ENCODE measurements around the gene F8. TPM values are rescaled to one million over a fixed set of nuclear protein-coding genes. Genes with fewer than 3 reads are reported as not detected.

Gene F8
- total RNA-seq, 1 donor from 2014 or later = 3.5 TPM

DNA sequence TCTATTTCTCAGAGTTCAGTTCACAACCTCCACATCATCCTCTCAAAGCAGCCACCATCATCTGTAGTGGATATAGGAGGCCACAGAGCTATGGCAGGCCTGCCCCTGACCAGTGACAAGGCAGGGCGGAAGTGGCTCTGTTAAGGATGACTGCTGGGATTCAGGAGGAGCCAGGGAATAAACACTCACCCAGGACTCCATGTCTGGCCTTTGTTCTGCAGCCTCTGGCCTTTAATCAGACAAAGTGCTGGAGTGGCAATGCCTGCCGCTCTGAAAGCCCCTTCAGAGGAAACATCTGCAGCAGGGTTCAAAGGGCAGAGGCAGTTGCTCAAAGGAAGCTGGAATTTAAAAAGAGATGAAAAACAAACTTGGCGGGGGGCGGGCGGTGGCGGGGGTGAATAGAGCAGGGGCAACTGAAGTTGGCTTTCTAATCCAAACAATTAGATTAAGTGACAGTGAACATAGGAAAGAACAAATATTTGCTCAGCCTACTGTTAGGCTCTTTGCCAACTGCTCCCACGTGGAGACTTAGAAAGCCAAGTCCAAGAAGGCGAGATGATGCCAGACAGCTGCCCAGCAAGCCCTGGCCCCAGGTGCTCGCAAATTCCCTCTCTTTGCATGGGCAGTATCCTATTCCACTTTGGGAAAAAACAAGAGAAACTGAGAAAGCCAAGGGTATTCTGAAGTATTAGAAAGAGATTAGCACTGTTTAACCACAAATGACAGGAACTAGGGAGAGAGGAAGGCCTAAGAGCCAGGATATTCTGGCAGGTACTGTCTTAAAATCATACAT is 222.8 kb downstream of the F8 start:
- no peaks in the 10 kb centered on the region for H3K36me3 Mint-ChIP-seq (ENCODE audit: low read depth)
- H3K4me3 Mint-ChIP-seq (ENCODE audit: unreplicated experiment) = no peak overlapping the region
- H3K27ac Mint-ChIP-seq (ENCODE audit: unreplicated experiment) = peak overlapping the region; percentile 85
- peaks cover 10% of the 10 kb centered on the region for H3K9me3 Mint-ChIP-seq (ENCODE audit: low read depth)
- H3K27me3 Mint-ChIP-seq (ENCODE audit: low read depth) = no peaks in the 10 kb centered on the region
- TF ChIP-seq, protein P1, sequence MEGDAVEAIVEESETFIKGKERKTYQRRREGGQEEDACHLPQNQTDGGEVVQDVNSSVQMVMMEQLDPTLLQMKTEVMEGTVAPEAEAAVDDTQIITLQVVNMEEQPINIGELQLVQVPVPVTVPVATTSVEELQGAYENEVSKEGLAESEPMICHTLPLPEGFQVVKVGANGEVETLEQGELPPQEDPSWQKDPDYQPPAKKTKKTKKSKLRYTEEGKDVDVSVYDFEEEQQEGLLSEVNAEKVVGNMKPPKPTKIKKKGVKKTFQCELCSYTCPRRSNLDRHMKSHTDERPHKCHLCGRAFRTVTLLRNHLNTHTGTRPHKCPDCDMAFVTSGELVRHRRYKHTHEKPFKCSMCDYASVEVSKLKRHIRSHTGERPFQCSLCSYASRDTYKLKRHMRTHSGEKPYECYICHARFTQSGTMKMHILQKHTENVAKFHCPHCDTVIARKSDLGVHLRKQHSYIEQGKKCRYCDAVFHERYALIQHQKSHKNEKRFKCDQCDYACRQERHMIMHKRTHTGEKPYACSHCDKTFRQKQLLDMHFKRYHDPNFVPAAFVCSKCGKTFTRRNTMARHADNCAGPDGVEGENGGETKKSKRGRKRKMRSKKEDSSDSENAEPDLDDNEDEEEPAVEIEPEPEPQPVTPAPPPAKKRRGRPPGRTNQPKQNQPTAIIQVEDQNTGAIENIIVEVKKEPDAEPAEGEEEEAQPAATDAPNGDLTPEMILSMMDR (IDR thresholded peaks at IDR 0.05) = no peak
- DNase-seq (ENCODE audit: low spot score) = no peak
- H3K4me1 Mint-ChIP-seq (ENCODE audit: low read depth) = peaks cover 34% of the 10 kb centered on the region

DNA sequence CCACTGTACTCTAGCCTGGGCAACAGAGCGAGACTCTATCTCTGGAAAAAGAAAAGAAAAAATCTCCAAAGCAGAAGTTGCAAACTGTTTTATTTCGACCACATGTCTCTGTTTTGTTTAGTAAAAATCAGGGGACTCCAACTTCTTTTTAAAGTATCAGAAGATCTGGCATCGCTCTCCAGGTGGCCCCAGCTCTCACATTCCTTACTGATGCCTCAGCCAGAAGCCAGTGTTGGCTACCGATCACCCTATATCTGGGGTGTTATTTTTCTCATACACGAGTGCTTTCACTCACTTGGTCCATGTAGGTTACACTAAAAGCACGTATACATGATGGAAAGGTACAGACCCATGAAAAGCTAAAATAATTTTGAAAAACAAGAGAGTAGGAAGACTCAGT is 225.5 kb downstream of the F8 start:
- Mint-ChIP-seq H3K27ac (ENCODE audit: unreplicated experiment) (no peak overlapping the region), H3K9me3 (ENCODE audit: low read depth) (peaks cover 13% of the 10 kb centered on the region), H3K27me3 (ENCODE audit: low read depth) (no peaks in the 10 kb centered on the region), H3K4me1 (ENCODE audit: low read depth) (peaks cover 27% of the 10 kb centered on the region), H3K4me3 (ENCODE audit: unreplicated experiment) (no peak overlapping the region), H3K36me3 (ENCODE audit: low read depth) (no peaks in the 10 kb centered on the region)
- TF ChIP-seq, protein P1 (IDR thresholded peaks at IDR 0.05) = no peak
- no peak for DNase-seq (ENCODE audit: low spot score)

DNA sequence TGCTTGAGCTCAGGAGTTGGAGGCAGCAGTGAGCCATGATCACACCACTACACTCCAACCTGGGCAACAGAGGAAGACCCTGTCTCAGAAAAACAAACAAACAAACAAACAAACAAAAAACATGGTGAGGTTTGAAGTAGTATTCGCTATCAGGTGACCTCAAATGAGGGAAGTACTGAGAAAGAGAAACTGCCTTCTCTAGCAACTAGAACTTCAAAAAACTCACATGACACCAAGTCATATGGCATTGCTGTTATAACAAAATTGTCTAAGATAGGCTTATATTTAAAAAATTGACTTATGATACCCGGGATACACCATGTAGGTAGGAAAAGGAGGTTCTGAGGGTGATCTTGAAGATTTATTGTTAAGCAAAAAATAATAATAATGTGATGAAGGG is 227.5 kb downstream of the F8 start:
- Mint-ChIP-seq H3K36me3 (ENCODE audit: low read depth) (no peaks in the 10 kb centered on the region), H3K27me3 (ENCODE audit: low read depth) (no peaks in the 10 kb centered on the region), H3K4me3 (ENCODE audit: unreplicated experiment) (no peak overlapping the region), H3K27ac (ENCODE audit: unreplicated experiment) (no peak overlapping the region), H3K4me1 (ENCODE audit: low read depth) (peaks cover 24% of the 10 kb centered on the region), H3K9me3 (ENCODE audit: low read depth) (peaks cover 23% of the 10 kb centered on the region)
- TF ChIP-seq, protein P1 (IDR thresholded peaks at IDR 0.05) = no peak
- DNase-seq (ENCODE audit: low spot score) = no peak

DNA sequence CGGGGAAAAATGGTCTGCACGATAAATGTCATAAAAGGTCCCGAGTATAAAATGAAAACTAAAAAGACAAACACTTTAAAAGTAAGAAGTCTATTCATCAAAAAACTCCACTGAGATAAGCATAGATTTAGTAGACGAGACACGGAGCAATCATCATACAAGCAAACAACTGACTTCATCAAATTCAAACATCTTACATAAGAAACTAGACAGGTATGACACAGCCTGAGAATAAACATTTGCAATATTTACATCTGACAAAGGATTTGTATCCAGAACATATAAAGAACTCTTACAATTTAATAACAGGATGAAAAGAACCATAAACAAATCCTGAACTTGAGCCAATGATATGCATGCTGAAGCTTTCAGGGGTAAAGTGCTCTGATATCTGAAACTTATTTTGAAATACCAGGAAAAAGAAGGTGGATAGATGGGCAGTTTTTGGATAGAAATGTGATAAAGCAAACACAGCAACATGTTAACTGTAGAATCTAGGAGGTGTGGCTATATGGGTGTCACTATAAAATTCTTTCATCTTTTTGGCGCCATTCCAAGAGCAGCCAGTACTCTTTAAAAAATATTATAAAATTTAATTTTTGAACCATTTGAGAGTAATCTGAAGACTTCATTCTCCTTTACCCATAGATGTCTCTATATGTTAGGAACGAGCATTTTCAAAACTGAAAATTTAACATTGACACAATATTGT is 229.3 kb downstream of the F8 start:
- Mint-ChIP-seq H3K27me3 (ENCODE audit: low read depth) (no peaks in the 10 kb centered on the region), H3K27ac (ENCODE audit: unreplicated experiment) (no peak overlapping the region), H3K36me3 (ENCODE audit: low read depth) (no peaks in the 10 kb centered on the region), H3K9me3 (ENCODE audit: low read depth) (peaks cover 17% of the 10 kb centered on the region), H3K4me3 (ENCODE audit: unreplicated experiment) (no peak overlapping the region), H3K4me1 (ENCODE audit: low read depth) (peaks cover 10% of the 10 kb centered on the region)
- TF ChIP-seq, protein P1 (IDR thresholded peaks at IDR 0.05) = no peak
- DNase-seq (ENCODE audit: low spot score) = no peak

DNA sequence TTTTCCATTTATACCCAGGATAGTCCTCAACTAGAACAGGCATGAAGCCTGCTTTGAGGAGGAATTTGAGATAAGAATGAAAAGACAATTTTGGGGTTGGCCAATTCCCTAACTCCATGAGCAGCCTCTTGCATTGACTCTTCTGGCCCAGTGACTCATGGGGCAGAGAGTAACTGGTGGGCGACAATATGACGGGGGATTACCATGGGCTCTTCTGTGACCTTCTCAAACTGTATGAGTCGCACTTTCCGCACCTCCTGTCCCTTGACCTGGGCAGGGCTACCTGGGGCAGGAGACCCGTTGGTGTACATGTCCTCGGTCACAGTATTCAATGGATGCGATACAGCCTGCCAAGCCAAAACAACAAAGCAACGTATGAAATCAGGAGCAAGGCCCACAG is 230.6 kb downstream of the F8 start:
- Mint-ChIP-seq H3K27ac (ENCODE audit: unreplicated experiment) (no peak overlapping the region), H3K36me3 (ENCODE audit: low read depth) (no peaks in the 10 kb centered on the region), H3K4me3 (ENCODE audit: unreplicated experiment) (no peak overlapping the region), H3K27me3 (ENCODE audit: low read depth) (no peaks in the 10 kb centered on the region), H3K9me3 (ENCODE audit: low read depth) (peaks cover 23% of the 10 kb centered on the region), H3K4me1 (ENCODE audit: low read depth) (peaks cover 6% of the 10 kb centered on the region)
- TF ChIP-seq, protein P1 (IDR thresholded peaks at IDR 0.05) = no peak
- DNase-seq (ENCODE audit: low spot score) = no peak
